Measurements from ENCODE around the gene KCNAB3. TPM values are rescaled to one million over a fixed set of nuclear protein-coding genes. Genes with fewer than 3 reads are reported as not detected.
A peak's percentile ranks its signal among the peaks of the same experiment; 100 is the strongest.

KCNAB3 gene
- total RNA-seq, 1 experiment from 2014 or later = 0.38 TPM

- DNase-seq (ENCODE audit: low spot score) = no peak
These were observed 11.1 kb upstream of the KCNAB3 start for GRCh38 chr17:7940743-7941142.

- no peak for DNase-seq (ENCODE audit: low spot score)
These were observed 10.4 kb upstream of the KCNAB3 start for GRCh38 chr17:7940034-7940433.

- DNase-seq (ENCODE audit: low spot score) = no peak
These were observed 6.2 kb upstream of the KCNAB3 start for GRCh38 chr17:7935859-7936258.

- DNase-seq (ENCODE audit: low spot score) = peak; percentile 71
These were observed 3.3 kb upstream of the KCNAB3 start for GRCh38 chr17:7932949-7933348.

- DNase-seq (ENCODE audit: low spot score) = peak; percentile 37
These were observed 2.8 kb upstream of the KCNAB3 start for GRCh38 chr17:7932483-7932891.

- peak; percentile 98 for DNase-seq (ENCODE audit: low spot score)
These were observed 2.2 kb upstream of the KCNAB3 start, which contains the start of the genes CNTROB and TRAPPC1 for GRCh38 chr17:7931709-7932482. Gene CNTROB, plus strand, starts transcription at chr17:7932206. Its CDS starts 874 bp downstream, at chr17:7933080. Gene TRAPPC1, minus strand, starts transcription at chr17:7931946. Its CDS starts 117 bp downstream, at chr17:7931829.

- DNase-seq (ENCODE audit: low spot score) = no peak
These were observed 1.4 kb upstream of the KCNAB3 start for GRCh38 chr17:7930841-7931631.

- DNase-seq (ENCODE audit: low spot score) = no peak
These were observed 2.1 kb downstream of the KCNAB3 start for GRCh38 chr17:7927596-7927995.

GRCh38 chr17:7922845-7923628, 6.6 kb downstream of the KCNAB3 start:
- DNase-seq (ENCODE audit: low spot score) = no peak

GRCh38 chr17:7922269-7922844, 7.3 kb downstream of the KCNAB3 start:
- DNase-seq (ENCODE audit: low spot score) = no peak

GRCh38 chr17:7916808-7917207, 12.8 kb downstream of the KCNAB3 start:
- peak; percentile 49 for DNase-seq (ENCODE audit: low spot score)

- DNase-seq (ENCODE audit: low spot score) = no peak
These were observed 13.3 kb downstream of the KCNAB3 start for GRCh38 chr17:7916385-7916682.

GRCh38 chr17:7915611-7916384, 13.9 kb downstream of the KCNAB3 start, which contains the start of gene RNF227:
Gene RNF227, minus strand, starts transcription at chr17:7916289. Its CDS starts 94 bp downstream, at chr17:7916195.
- peak; percentile 92 for DNase-seq (ENCODE audit: low spot score)

- DNase-seq (ENCODE audit: low spot score) = no peak
These were observed 14.5 kb downstream of the KCNAB3 start for GRCh38 chr17:7915179-7915610.

- peak; percentile 71 for DNase-seq (ENCODE audit: low spot score)
These were observed 16.6 kb downstream of the KCNAB3 start for GRCh38 chr17:7912927-7913524.

- no peak for DNase-seq (ENCODE audit: low spot score)
These were observed 18.5 kb downstream of the KCNAB3 start for GRCh38 chr17:7911116-7911515.

- no peak for DNase-seq (ENCODE audit: low spot score)
These were observed 18.9 kb downstream of the KCNAB3 start for GRCh38 chr17:7910711-7911110.

GRCh38 chr17:7910281-7910680, 19.4 kb downstream of the KCNAB3 start:
- DNase-seq (ENCODE audit: low spot score) = no peak

- no peak for DNase-seq (ENCODE audit: low spot score)
These were observed 20.6 kb downstream of the KCNAB3 start for GRCh38 chr17:7909089-7909488.
